NCI-H2171 (cell line): ENCODE measurements around the gene RUNX2.

ENCODE experiments used
- DNase-seq: peaks from one replicate; lab custom pipeline; 2025; lab: John Stamatoyannopoulos, UW

Gene RUNX2

DNA sequence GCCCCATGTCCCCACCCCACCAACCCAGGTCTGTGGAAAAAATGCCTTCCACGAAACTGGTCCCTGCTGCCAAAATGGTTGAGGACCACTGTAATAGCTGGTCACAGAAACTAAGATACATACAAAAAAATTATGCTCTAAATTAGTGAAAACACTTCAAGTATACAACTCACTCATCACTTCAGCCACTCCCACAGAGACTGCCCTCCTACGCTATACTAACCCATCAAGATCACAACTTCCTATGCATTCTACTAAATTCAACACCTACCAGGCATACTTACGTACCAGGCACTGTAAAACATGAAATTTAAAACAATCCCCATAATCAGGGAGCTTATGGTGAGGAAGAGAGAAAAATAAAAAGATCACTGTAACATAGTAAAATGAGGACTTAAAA is 22.9 kb downstream of the RUNX2 start:
- DNase-seq: no peak

- no peak for DNase-seq
These were observed 23.5 kb downstream of the RUNX2 start for GRCh38 chr6:45351667-45352066.

DNA sequence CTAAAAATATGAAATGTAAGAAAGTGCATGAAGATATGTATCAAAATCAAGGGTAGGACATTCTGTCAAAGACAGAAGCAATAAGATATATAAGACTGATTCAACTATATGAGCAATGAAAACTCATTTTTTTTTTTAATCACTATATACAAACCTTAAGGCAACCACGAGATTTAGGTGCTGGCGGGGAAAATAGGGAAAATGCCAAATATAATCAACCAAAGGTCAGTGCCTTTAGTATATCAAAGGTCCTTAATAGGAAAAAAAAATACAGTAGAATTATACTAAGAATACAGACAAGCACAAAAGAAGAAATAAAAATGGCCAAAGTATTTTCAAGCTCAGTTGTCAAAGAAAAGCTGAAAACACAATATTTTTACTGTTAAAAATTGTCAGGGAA is 25.5 kb downstream of the RUNX2 start:
- DNase-seq: no peak

DNA sequence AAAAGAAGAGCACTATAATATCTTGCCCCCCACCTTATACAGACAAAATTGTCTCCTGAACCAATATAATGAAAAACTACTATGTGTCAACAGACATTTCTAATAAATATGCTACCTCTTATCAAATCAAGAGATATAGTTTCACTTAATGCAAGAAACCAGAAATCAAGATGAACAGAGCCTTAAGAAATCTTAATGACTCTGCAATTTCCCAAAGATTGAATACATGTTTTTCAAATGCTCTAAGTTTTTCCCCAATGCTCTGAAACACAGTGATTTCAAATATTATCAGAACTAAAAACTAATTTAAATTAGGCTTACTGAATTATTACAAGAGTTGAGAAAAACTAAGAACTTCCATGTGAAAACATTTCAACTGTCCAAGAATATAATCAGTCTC is 36.3 kb downstream of the RUNX2 start:
- no peak for DNase-seq

DNA sequence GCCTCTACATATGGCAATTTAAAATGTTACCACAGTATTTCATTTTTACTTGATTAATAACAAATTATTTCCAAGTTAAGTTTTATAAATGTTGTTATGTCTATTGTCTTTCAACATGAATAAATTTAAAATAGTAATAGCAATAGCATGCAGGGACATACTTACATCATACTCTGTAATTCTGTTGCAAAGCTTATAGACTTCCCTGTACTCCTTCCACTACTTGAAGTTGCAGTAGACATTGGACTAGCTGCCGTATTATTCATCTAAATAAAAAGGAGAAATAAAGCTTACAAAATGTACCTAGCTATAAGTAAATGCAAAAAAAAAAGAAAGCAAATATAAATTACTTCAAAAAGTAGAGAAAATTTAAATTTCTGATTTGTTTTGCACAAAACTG is 36.9 kb downstream of the RUNX2 start:
- DNase-seq: no peak

DNA sequence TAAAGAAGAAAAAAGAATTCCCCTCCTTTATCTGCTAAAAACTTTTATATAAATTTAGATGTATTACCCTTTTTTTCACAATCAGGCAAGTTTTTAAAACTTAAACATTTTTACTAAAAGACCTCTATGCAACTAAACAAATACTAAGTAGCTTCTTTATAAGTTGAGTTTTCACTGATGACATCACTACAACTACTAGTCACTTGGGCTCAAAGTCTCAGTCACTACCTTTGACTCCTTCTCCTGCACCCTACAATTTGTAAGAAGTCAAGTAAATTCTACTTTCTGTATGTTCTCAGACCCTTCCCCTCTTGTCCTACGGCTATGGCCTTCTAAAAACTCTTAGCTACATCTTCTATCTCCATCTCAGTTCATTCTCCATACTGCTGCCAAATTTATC is 38.4 kb downstream of the RUNX2 start:
- DNase-seq: no peak

DNA sequence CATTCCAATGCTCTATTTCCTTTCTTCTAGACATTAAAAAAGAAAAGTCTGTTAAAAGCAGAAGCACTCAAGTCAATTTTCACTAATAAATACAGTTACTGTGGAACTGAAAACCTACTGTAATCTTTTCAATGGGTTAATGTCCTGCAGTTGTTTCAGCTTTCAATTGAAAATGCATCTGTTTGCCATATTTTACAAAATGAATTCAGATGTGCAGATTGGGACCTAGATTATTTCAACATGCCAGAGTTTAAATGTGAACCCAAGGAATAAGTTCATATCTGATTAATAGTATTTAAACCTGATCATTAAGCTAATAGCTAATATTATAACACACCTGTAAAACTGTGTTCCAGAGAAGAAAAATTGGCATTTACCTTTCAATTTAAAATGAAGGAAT is 39.9 kb downstream of the RUNX2 start:
- no peak for DNase-seq

GRCh38 chr6:45369870-45370269 is 41.7 kb downstream of the RUNX2 start:
- no peak for DNase-seq

DNA sequence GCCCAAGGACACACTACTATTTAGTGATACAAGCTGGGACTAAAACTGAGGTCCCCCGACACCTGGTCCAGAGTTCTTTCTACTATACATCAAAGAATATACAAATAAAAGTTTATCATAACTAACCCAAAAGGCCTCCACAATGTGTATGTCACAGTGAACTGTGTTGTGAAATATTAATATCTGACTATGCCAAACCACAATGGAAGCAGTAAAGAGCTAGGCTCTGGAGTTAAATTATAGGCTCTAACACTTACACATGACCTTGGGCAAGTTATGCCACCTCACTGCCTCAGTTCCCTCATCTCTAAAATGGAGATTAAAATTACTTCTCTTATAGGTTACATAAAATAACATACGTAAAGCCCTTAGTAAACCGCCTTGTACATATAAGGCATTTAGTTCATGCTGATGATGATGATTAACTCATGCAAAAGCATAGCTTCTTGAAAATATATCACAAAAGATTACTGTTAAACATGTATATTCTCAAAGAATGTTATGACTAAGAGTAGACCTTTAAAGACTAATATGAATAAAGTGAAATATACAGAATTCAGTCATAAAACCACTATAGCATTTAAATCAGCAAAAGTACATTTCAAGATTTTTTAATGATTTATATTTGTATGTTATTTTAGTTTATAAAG is 43.9 kb downstream of the RUNX2 start:
- DNase-seq: no peak

- no peak for DNase-seq
These were observed 47.3 kb downstream of the RUNX2 start for GRCh38 chr6:45375449-45375848.

DNA sequence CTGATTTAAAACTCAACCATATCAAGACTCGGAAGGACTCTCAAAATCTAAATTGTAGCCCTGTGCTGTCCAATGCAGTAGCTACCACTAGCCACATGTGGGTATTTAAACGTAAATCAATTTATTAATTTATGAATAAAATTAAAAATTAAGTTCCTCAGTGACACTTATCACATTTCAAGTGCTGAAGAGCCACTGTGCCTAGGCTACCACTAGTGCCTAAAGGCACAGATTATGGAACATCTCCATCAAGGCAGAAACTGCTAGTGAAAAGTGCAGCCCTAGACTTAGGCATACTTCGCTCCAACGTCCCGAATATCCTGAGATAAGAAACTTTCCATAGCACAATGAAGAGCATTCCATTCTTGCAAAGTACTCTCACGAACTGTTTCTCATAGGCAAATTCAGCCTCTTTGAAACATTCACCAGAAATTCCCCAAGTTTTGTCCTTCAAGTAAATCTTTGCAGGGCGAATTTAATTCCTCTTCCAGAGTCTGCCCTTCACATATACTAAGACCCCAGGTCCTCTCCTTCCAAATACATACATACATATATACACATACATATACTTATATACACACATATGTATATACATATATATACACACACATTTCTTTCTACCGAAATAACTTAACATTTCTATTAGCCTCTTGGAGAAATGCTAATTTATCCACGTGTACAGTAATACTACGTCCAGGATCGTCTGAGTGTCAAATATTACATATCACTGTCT is 48.3 kb downstream of the RUNX2 start:
- DNase-seq: no peak

DNA sequence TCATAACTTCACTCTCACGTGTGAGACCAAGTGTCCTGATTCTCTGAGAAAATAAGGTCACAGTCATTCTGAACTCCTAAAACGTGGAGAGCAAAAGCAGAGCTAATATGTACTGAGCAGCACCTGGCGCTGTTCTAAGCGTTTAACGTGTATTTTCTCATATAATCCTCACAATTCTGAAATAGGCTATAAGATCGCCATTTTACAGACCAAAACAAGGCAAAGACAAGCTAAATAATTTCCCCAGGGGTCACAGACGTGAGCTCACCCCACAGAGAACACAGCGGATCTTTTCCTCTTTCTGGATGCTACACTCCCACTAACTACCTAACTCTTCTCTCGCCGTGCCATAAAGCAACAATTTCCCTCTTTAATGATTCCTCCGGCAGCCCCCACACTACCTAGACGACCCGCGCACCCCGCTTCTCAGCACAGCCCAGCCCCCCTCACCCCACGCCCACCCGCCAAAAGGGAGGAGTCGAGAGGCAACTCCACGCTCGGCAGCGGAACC is 49.0 kb downstream of the RUNX2 start:
- no peak for DNase-seq

DNA sequence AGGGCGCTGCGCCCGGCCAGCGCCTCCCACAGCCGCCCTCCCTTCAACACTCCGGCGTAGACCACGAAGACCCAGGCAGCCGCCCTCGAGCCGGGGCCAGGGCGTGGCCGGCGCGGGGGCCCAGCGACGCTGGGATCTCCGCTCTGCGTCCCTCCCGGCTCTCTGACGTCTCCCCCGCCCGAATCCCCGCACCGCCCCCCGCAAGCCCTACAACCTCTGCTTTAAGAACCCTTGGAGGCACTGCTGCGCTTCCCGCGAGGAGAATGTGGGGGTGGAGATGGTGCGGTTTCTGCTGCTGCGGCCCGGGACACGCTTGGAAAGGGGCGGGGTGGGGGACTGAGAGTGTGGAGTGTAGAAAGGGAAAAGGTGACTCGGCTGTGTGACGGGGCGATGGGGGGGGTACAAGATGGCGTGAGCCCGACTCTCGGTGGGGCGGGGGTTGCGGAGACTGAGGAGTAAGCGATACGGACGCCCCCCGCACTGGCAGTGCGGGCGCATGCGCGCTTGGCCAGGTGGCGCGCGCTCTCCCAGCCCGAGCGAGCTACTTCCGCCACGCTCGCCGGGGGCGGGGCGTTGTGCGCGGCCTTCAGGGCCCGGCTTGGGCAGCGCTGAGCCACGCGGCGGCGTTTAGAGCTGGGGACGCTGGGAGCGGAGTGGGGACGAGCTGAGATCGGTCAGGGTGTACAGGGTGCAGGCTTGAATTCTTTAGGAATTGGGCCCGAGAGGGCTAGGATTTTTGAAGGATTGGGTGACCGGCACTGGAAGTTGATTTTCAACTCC is 49.6 kb downstream of the RUNX2 start, which contains the start of gene SUPT3H:
Gene SUPT3H, minus strand, starts transcription at position 381 of the 780 bp plus-strand sequence.
- DNase-seq: peak; percentile 96

DNA sequence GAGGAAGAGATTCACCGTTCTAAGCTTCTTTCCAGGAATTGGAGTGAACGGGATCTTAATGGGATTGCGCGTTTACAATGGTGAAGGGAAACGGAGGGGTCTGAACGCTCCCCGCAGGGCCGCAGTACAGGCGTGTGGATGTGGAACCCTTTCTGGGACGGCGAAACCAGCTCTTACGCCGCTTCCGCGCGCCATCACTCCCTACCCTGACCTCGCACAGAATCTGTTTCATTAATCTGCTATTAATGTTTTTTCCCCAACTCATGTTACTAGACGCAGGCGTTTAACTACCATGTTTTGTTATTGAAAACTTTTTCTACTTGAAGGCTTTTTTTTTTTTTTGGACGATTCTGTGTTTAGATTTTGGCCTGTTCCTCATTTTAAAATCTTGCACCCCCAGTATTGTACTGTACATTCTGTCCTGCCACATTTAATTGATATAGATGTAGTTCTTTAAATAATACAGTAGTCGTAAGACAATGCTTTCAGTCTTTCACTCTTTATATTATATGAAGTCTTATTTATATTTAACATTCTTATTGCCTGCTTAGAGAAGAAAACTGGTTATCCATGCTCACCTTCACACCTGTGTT is 50.3 kb downstream of the RUNX2 start:
- DNase-seq: peak; percentile 66

- DNase-seq: no peak
These were observed 54.3 kb downstream of the RUNX2 start for GRCh38 chr6:45382391-45382790.

DNA sequence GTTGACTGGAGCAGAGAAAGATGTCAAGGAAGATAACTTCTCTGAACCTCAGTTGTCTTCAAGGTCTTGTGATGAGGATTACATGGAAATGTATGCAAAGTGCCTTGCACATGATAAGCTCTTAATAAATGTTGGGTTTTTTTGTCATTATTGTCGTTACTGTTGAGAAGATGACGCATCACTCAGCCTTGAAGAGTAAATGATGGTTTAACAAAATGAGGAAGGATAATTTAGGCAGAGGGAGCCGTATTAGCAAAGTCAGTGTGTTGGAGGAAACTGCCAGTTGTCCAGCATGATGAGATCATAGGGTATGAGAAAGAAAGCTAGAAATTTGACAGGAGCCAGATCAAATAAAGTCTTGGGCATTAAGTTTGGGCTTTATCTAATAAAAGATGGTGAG is 58.4 kb downstream of the RUNX2 start:
- no peak for DNase-seq

- DNase-seq: no peak
These were observed 59.1 kb downstream of the RUNX2 start for GRCh38 chr6:45387236-45387635.

- DNase-seq: no peak
These were observed 60.2 kb downstream of the RUNX2 start for GRCh38 chr6:45388328-45388727.

DNA sequence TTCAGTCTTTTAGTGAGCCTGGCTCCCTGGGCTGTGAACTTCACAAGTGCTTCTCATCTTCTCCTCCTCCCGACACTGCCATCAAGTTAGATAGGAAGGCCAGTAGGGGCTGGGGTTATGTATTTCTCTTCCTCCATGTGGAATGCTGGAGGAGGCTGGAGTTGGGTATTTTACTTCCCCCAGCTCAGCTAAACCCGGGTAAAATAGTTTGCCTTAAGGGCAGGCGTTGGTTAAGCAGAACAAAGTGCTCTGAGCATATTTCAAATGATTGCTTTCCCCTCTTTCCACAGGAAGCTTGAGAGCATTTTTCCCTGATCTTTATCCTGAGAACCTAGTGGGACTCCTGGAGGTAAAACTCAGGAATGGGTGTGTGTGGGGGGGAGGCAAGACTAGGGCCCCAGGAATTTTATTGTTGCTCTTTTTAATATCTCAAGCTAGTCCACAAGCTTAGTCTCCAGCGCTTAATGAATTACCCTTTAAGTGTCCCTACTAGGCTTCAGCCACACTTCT is 66.5 kb downstream of the RUNX2 start:
- no peak for DNase-seq

DNA sequence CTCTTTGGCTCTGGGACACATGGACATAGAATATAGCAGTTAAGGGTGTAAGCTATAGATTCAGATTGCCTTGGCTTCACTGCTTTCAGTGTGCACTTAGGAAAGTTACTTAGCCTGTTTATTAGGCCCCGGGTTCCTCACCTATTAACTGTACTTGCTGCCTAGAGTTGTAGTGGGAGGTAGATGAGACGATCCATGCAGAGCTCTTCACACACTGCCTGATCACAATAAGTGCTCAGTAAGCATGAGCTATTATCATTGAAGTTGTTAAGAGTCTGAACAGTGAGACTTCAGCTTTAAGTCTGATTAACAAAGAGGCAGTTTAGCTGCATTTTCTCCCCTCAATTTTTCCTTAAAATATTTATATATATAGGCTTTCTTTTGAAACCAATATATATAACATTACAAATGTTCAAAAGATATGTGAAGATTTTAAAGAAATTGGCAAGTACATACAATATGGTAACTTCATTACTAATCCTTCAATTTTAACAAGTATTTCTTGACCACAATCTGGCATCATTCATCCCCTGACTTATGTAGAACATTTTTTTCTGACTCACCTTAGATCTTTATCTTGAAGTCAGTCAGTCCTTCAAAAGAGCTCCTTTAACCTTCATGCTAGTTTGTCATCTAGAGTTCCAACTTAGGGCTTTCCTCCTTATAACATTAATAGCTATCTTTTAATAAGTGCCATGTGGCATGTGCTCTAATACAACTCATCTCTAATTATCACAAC is 70.1 kb downstream of the RUNX2 start:
- no peak for DNase-seq

GRCh38 chr6:45400021-45400420 is 71.9 kb downstream of the RUNX2 start:
- DNase-seq: no peak

DNA sequence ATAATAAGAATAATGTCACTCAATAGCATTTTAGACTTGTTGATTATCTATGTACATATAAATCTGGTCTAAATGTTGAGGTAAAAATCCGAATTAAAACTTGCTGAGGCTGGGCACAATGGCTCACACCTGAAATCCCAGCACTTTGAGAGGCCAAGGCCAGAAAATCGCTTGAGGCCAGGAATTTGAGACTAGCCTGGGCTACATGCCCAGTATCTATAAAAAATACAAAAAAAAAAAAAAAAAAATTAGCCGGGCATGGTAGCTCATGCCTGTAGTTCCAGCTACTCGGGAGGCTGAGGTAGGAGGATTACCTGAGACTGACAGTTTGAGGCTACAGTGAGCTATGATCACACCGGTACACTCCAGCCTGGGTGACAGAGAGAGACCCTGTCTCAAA is 83.8 kb downstream of the RUNX2 start:
- DNase-seq: no peak
